HTERT RPE-1 (cell line): Measurements from ENCODE around the gene COA7.

Source experiments
- in situ Hi-C: fragments of 300-500 bp; cut with MboI; formaldehyde crosslinking; loops from 4 replicates; pipeline ENCODE4 v1.14.3; 2020; ENCODE audit warnings: low sequenced_read_pairs

Gene COA7

GRCh38 chr1:52673513-52673912 is 24.6 kb downstream of the COA7 start:
- in situ Hi-C loops = no loop called here

GRCh38 chr1:52672946-52673345 is 25.2 kb downstream of the COA7 start:
- in situ Hi-C loops = no loop called here

- in situ Hi-C loops = no loop called here
Measured at GRCh38 chr1:52670604-52671003, 27.5 kb downstream of the COA7 start.

GRCh38 chr1:52669696-52670095 is 28.5 kb downstream of the COA7 start:
- in situ Hi-C loops = no loop called here

GRCh38 chr1:52668711-52669110 is 29.4 kb downstream of the COA7 start:
- in situ Hi-C loops = no loop called here

GRCh38 chr1:52667984-52668383 is 30.2 kb downstream of the COA7 start:
- in situ Hi-C loops = no loop called here

GRCh38 chr1:52667290-52667689 is 30.9 kb downstream of the COA7 start:
- in situ Hi-C loops = no loop called here

GRCh38 chr1:52665006-52665941 is 32.9 kb downstream of the COA7 start:
- in situ Hi-C loops = no loop called here

- in situ Hi-C loops = no loop called here
Measured at GRCh38 chr1:52663716-52664115, 34.4 kb downstream of the COA7 start.

GRCh38 chr1:52662645-52663313 is 35.4 kb downstream of the COA7 start:
- in situ Hi-C loops = no loop called here

GRCh38 chr1:52660807-52661206 is 37.3 kb downstream of the COA7 start:
- in situ Hi-C loops = no loop called here

- in situ Hi-C loops = no loop called here
Measured at GRCh38 chr1:52659851-52660596, 38.1 kb downstream of the COA7 start.

- in situ Hi-C loops = no loop called here
Measured at GRCh38 chr1:52659356-52659755, 38.8 kb downstream of the COA7 start.

GRCh38 chr1:52658795-52659194 is 39.4 kb downstream of the COA7 start:
- in situ Hi-C loops = no loop called here

- in situ Hi-C loops = no loop called here
Measured at GRCh38 chr1:52657702-52658101, 40.4 kb downstream of the COA7 start.

- in situ Hi-C loops = no loop called here
Measured at GRCh38 chr1:52654063-52654462, 44.1 kb downstream of the COA7 start.

GRCh38 chr1:52653207-52653849 is 44.8 kb downstream of the COA7 start:
- in situ Hi-C loops = no loop called here

GRCh38 chr1:52651904-52652303 is 46.2 kb downstream of the COA7 start:
- in situ Hi-C loops = no loop called here

- in situ Hi-C loops = no loop called here
Measured at GRCh38 chr1:52645261-52645660, 52.9 kb downstream of the COA7 start.

- in situ Hi-C loops = no loop called here
Measured at GRCh38 chr1:52641307-52641706, 56.8 kb downstream of the COA7 start.

- in situ Hi-C loops = no loop called here
Measured at GRCh38 chr1:52640697-52641096, 57.5 kb downstream of the COA7 start.
